ENCODE measurements around the gene PKMYT1.

- TF ChIP-seq POLR2A (IDR thresholded peaks at IDR 0.05), result no peak
- no peak for TF ChIP-seq CTCF (IDR thresholded peaks at IDR 0.05)
- TF ChIP-seq EP300 (IDR thresholded peaks at IDR 0.05), result no peak
Observed at GRCh38 chr16:2986623-2987188, 6.5 kb upstream of the PKMYT1 start.
